Progenitor cell of endocrine pancreas (in vitro differentiated cells): ENCODE measurements around the gene SLC6A4. TPM values are rescaled to one million over a fixed set of nuclear protein-coding genes. Genes with fewer than 3 reads are reported as not detected.

Source experiments
- DNase-seq: peaks from one replicate; pipeline ENCODE4 v3.0.0; 2021; ENCODE audit warnings: low spot score; ENCODE audit not compliant: unreplicated experiment
- H3K27ac Mint-ChIP-seq: 2 replicates; pipeline ENCODE4 v1.8.0; 2021; ENCODE audit warnings: mild to moderate bottlenecking, moderate library complexity, mixed read lengths
- H3K27me3 Mint-ChIP-seq: 2 replicates; pipeline ENCODE4 v1.8.0; 2021; ENCODE audit warnings: mixed read lengths
- H3K36me3 Mint-ChIP-seq: 2 replicates; pipeline ENCODE4 v1.8.0; 2022; ENCODE audit warnings: mixed read lengths; ENCODE audit not compliant: insufficient read depth
- H3K4me1 Mint-ChIP-seq: 2 replicates; pipeline ENCODE4 v1.8.0; 2021; ENCODE audit warnings: low read depth, mixed read lengths
- H3K4me3 Mint-ChIP-seq: 2 replicates; pipeline ENCODE4 v1.8.0; 2021; ENCODE audit warnings: low read depth, mild to moderate bottlenecking, moderate library complexity, mixed read lengths
- H3K9me3 Mint-ChIP-seq: 2 replicates; pipeline ENCODE4 v1.8.0; 2021; ENCODE audit warnings: low read depth, mixed read lengths
- CTCF ChIP-seq: fragments of 200-600 bp; sonication (generic); IDR thresholded peaks from one replicate; pipeline ENCODE4 v1.5.0; 2021; ENCODE audit warnings: antibody characterized with exemption, mild to moderate bottlenecking; ENCODE audit not compliant: unreplicated experiment
- total RNA-seq: library from RNA; stranded (reverse); gene quantifications from 2 replicates; pipeline ENCODE4 v1.2.1, GENCODE V29; 2021

The SLC6A4 gene
- total RNA-seq, 1 donor from 2014 or later: 0.96 TPM

- Mint-ChIP-seq H3K9me3 (no peaks in the 10 kb centered on the region), H3K4me1 (no peaks in the 10 kb centered on the region), H3K4me3 (no peak overlapping the region), H3K27me3 (no peaks in the 10 kb centered on the region), H3K27ac (no peak overlapping the region), H3K36me3 (peaks cover 5% of the 10 kb centered on the region)
- DNase-seq: no peak
- no peak for TF ChIP-seq CTCF
Observed at GRCh38 chr17:30173649-30174048, 61.8 kb downstream of the SLC6A4 start.

GRCh38 chr17:30172560-30172959 lies 62.9 kb downstream of the SLC6A4 start:
- no peaks in the 10 kb centered on the region for H3K9me3 Mint-ChIP-seq
- H3K4me1 Mint-ChIP-seq: no peaks in the 10 kb centered on the region
- TF ChIP-seq CTCF: no peak
- no peaks in the 10 kb centered on the region for H3K27me3 Mint-ChIP-seq
- no peak overlapping the region for H3K4me3 Mint-ChIP-seq
- no peak overlapping the region for H3K27ac Mint-ChIP-seq
- DNase-seq: no peak
- H3K36me3 Mint-ChIP-seq: peaks cover 5% of the 10 kb centered on the region

GRCh38 chr17:30170415-30170987 lies 65.0 kb downstream of the SLC6A4 start:
- H3K27me3 Mint-ChIP-seq: no peaks in the 10 kb centered on the region
- DNase-seq: no peak
- H3K4me1 Mint-ChIP-seq: no peaks in the 10 kb centered on the region
- H3K4me3 Mint-ChIP-seq: no peak overlapping the region
- peaks cover 4% of the 10 kb centered on the region for H3K36me3 Mint-ChIP-seq
- no peak for TF ChIP-seq CTCF
- H3K9me3 Mint-ChIP-seq: no peaks in the 10 kb centered on the region
- H3K27ac Mint-ChIP-seq: no peak overlapping the region

GRCh38 chr17:30165960-30166359 lies 69.5 kb downstream of the SLC6A4 start:
- no peak for TF ChIP-seq CTCF
- H3K4me3 Mint-ChIP-seq: no peak overlapping the region
- H3K9me3 Mint-ChIP-seq: no peaks in the 10 kb centered on the region
- peaks cover 12% of the 10 kb centered on the region for H3K36me3 Mint-ChIP-seq
- no peaks in the 10 kb centered on the region for H3K4me1 Mint-ChIP-seq
- no peak for DNase-seq
- no peak overlapping the region for H3K27ac Mint-ChIP-seq
- H3K27me3 Mint-ChIP-seq: no peaks in the 10 kb centered on the region

GRCh38 chr17:30165147-30165546 lies 70.3 kb downstream of the SLC6A4 start:
- no peak overlapping the region for H3K27ac Mint-ChIP-seq
- TF ChIP-seq CTCF: no peak
- no peaks in the 10 kb centered on the region for H3K4me1 Mint-ChIP-seq
- DNase-seq: no peak
- H3K27me3 Mint-ChIP-seq: no peaks in the 10 kb centered on the region
- H3K4me3 Mint-ChIP-seq: no peak overlapping the region
- H3K36me3 Mint-ChIP-seq: peaks cover 19% of the 10 kb centered on the region
- H3K9me3 Mint-ChIP-seq: peaks cover 7% of the 10 kb centered on the region
